BLaER1 (cell line): ENCODE results near the gene PCAT7.
A peak's percentile ranks its signal among the peaks of the same experiment; 100 is the strongest.
"Not testable (repeated sequence)": the region's sequence is repeated elsewhere in the genome, so short reads cannot be mapped to it uniquely, and the experiment has no call there.

Experiments
- H3K27ac ChIP-seq: shearing (Covaris generic); formaldehyde crosslinking; 2 replicates; pipeline ENCODE4 v1.8.1; 2022
- H3K27me3 ChIP-seq: shearing (Covaris generic); formaldehyde crosslinking; 2 replicates; pipeline ENCODE4 v1.8.1; 2022
- H3K36me3 ChIP-seq: shearing (Covaris generic); formaldehyde crosslinking; 2 replicates; pipeline ENCODE4 v1.8.1; 2022
- H3K4me1 ChIP-seq: shearing (Covaris generic); formaldehyde crosslinking; 2 replicates; pipeline ENCODE4 v1.8.1; 2022
- H3K4me2 ChIP-seq: shearing (Covaris generic); formaldehyde crosslinking; 2 replicates; pipeline ENCODE4 v1.8.1; 2022
- H3K4me3 ChIP-seq: shearing (Covaris generic); formaldehyde crosslinking; 2 replicates; pipeline ENCODE4 v1.8.1; 2022
- H3K9ac ChIP-seq: shearing (Covaris generic); formaldehyde crosslinking; 2 replicates; pipeline ENCODE4 v1.8.1; 2022
- H3K9me3 ChIP-seq: shearing (Covaris generic); formaldehyde crosslinking; 2 replicates; pipeline ENCODE4 v1.8.1; 2022
- H4K20me1 ChIP-seq: shearing (Covaris generic); formaldehyde crosslinking; 2 replicates; pipeline ENCODE4 v1.8.1; 2022
- Cebpa-rat ChIP-seq: shearing (Covaris generic); IDR thresholded peaks from 2 replicates; pipeline ENCODE4 v1.8.1; 2022

PCAT7 gene

DNA sequence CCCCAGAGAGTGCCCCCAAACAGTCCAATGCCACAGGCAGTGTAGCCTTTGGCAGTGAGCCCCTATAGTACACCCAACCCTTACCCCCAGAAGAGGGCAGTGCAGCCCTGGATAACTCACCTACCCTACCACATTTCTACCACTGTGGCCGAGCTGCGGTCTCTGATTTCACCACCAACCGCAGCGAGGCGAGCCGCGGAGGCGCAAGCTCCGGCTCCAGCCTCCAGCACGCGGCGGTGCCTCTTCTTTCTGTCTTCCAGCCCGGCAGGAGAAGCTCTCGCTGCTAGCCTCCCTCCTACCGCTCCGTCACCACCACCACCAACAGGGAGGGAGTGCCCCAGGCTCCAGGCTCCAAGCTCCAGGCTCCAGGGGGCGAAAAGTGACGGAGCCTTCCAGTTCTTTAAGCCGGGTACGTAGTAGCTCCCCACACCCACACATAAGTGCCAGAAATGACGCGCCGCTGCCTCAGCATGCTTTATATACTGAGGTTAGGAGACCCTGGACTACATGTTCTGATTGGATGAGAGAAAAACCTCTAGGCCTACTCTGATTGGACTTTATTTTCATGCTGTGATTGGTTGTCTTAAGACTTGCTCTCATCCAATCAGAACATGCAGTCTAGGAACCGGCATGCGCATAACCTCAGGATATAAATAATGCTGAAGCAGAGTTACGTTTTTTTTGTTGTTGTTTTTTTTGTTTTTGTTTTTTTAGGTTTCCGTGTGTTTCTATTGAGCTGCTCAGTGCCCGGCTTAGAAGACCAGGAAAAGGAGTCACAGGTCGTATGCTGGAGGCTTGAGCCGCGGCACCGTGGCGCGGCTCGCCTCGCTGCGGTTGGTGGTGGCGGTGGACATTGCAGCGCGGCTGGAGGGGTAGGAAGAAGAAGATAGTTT is at the start of gene PCAT7:
Gene PCAT7 (plus strand): TSS at position 645 of the 893 bp plus-strand sequence.
- H4K20me1 ChIP-seq = no peaks in the 10 kb centered on the region
- H3K4me2 ChIP-seq = no peak within 1 kb of the TSS
- H3K4me3 ChIP-seq = no peak within 1 kb of the TSS
- H3K9me3 ChIP-seq = no peaks in the 10 kb centered on the region
- no peak within 1 kb of the TSS for H3K9ac ChIP-seq
- no peak for TF ChIP-seq Cebpa-rat
- H3K27me3 ChIP-seq = no peaks in the 10 kb centered on the region
- H3K4me1 ChIP-seq = no peaks in the 10 kb centered on the region
- H3K27ac ChIP-seq = no peak within 1 kb of the TSS
- no peaks in the 10 kb centered on the region for H3K36me3 ChIP-seq

DNA sequence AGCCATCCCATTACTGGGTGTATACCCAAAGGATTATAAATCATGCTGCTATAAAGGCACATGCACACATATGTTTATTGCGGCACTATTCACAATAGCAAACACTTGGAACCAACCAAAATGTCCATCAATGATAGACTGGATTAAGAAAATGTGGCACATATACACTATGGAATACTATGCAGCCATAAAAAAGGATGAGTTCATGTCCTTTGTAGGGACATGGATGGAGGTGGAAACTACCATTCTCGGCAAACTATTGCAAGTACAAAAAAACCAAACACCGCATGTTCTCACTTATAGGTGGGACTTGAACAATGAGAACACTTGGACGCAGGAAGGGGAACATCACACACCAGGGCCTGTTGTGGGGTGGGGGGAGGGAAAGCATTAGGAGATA is 48.5 kb upstream of the PCAT7 start:
- not testable (repeated sequence) for H3K27ac ChIP-seq, H3K9me3 ChIP-seq, H3K4me1 ChIP-seq, H3K27me3 ChIP-seq, H3K9ac ChIP-seq, H3K4me3 ChIP-seq, H3K4me2 ChIP-seq, H4K20me1 ChIP-seq, H3K36me3 ChIP-seq

DNA sequence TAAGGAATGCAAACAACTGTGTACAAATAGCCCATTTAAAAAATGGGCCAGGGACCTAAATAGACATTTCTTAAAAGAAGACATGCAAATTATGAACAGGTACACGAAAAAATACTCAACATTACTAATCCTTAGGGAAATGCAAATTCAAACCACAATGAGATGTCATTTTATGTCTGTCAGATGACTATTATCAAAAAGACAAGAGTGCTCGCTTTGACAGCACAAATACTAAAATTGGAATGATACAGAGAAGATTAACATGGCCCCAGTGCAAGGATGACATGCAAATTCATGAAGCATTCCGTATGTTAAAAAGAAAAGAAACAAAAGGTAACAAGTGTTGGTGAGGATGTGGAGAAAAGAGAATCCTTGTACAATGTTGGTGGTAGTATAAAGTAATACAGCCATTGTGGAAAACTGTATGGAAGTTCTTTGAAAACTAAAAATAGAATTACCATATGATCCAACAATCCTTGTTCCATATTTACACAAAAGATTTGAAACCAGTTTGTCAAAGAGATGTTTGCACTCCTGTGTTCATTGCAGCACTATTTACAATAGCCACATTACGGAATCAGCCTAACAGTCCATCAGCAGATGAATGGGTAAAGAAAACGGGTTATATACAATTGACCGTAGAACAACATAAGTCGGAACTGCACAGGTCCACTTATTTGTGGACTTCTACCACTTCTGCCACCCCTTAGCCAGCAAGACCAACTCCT is 47.2 kb upstream of the PCAT7 start:
- no peak overlapping the region for H3K4me2 ChIP-seq

DNA sequence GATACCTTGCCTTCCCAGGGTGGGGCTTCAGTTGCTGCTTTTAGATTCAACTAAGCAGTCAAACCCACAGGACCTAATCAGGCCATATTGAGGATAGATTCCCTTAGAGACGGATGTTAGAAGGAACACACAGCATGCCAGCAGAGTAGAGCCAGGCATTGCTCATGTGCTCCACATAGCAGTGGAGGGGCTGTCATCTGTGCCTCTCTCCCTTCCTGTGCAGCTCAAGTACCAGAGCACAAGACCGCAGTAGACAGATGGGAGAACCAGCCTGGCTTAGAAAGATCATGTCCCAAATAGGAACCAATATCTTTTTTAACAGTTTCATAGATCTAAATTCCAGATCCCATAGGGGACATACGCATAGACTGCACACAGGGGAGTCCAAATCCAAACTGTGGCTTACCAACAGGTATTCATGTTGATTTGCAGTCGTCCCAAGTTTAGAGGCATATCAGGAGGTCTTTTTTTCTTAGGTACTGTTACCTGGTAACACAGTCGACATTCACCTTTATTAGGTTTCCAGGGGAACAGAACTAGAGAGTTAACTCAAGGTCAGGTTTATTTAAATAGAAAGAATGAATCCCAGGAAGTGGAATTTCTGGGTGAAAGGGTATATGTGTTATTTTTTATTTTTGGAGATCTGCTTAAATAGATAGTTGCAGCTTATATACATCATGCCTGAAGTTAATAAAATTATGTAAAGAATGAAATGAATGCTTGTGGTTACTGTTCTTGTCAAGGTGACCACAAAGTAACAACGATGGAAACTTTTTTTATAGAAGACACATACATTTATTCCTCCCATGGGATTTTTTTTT is 43.5 kb upstream of the PCAT7 start:
- no peaks in the 10 kb centered on the region for H3K27me3 ChIP-seq
- no peaks in the 10 kb centered on the region for H3K9me3 ChIP-seq
- no peak overlapping the region for H3K4me3 ChIP-seq
- H3K4me1 ChIP-seq = peaks cover 21% of the 10 kb centered on the region
- no peaks in the 10 kb centered on the region for H4K20me1 ChIP-seq
- peak overlapping the region; percentile 31 for H3K4me2 ChIP-seq
- H3K36me3 ChIP-seq = no peaks in the 10 kb centered on the region
- no peak for TF ChIP-seq Cebpa-rat
- no peak overlapping the region for H3K27ac ChIP-seq
- H3K9ac ChIP-seq = no peak overlapping the region

More for the DNA sequence above, 47.2 kb upstream of the PCAT7 start:
- Histone ChIP-seq H4K20me1 (no peaks in the 10 kb centered on the region), H3K9ac (no peak overlapping the region), H3K36me3 (no peaks in the 10 kb centered on the region), H3K9me3 (no peaks in the 10 kb centered on the region), H3K27ac (no peak overlapping the region), H3K4me1 (peaks cover 21% of the 10 kb centered on the region), H3K4me3 (no peak overlapping the region), H3K27me3 (no peaks in the 10 kb centered on the region)
- TF ChIP-seq Cebpa-rat = no peak

DNA sequence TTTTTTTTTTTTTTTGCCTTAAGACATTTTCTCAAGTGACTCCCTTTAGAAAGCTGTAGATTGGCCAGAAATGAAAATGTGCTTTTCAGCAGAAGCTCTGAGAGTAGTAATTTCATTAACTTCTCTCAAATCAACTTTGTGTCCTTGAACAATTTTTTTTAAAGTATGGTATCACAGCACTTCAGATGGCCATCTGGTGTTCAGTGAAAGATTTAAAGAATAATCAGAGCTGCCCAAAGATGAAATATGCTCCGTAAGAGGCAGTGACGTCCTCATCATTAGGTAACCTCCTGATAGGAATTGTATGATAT is 43.0 kb upstream of the PCAT7 start:
- H3K4me1 ChIP-seq = peaks cover 21% of the 10 kb centered on the region
- H3K9ac ChIP-seq = no peak overlapping the region
- peak overlapping the region; percentile 31; the same call in 1 of the 2 replicates for H3K4me2 ChIP-seq
- H3K4me3 ChIP-seq = no peak overlapping the region
- H3K27me3 ChIP-seq = no peaks in the 10 kb centered on the region
- no peak for TF ChIP-seq Cebpa-rat
- H3K36me3 ChIP-seq = no peaks in the 10 kb centered on the region
- H4K20me1 ChIP-seq = no peaks in the 10 kb centered on the region
- no peak overlapping the region for H3K27ac ChIP-seq
- H3K9me3 ChIP-seq = no peaks in the 10 kb centered on the region

DNA sequence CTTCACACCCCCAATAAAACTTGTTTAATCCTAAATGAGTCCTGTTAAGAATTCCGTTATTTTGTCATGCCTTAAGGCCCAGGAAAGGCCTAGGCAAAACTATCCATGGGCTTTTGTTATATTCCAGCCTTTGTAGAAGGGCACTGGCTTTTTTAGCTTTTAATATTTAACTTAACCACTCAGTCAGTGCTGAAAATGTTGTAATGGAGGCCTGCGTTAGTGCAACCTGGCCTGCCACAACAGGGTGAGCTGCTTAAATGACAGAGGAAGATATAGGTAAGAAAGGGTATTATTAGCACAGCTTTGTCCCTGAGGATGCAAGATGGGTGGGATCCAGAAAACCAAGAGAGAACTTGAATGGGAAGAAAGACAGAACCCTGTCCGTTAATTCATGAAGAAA is 40.2 kb upstream of the PCAT7 start:
- Histone ChIP-seq H3K27ac (no peak overlapping the region), H3K4me3 (no peak overlapping the region), H4K20me1 (no peaks in the 10 kb centered on the region), H3K9ac (no peak overlapping the region), H3K4me1 (peaks cover 21% of the 10 kb centered on the region), H3K4me2 (no peak overlapping the region), H3K36me3 (no peaks in the 10 kb centered on the region), H3K9me3 (no peaks in the 10 kb centered on the region), H3K27me3 (no peaks in the 10 kb centered on the region)
- TF ChIP-seq Cebpa-rat = no peak

DNA sequence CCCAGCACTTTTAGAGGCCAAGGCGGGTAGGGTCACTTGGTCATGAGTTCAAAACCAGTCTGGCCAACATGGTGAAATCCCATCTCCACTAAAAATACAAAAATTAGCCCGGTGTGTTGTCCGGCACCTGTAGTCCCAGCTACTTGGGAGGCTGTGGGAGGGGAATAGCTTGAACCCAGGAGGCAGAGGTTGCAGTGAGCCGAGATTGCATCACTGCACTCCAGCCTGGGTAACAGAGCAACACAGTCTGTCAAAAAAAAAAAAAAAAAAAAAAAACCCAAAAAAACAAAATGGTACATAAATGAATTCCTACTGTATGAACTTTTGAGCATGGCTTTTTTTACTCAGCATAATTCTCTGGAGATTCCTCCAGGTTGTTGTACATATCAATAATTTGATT is 37.6 kb upstream of the PCAT7 start:
- Histone ChIP-seq H3K4me2 (no peak overlapping the region), H3K9me3 (no peaks in the 10 kb centered on the region), H3K9ac (no peak overlapping the region), H3K4me1 (peaks cover 3% of the 10 kb centered on the region), H3K27me3 (no peaks in the 10 kb centered on the region), H3K36me3 (no peaks in the 10 kb centered on the region), H3K27ac (no peak overlapping the region), H3K4me3 (no peak overlapping the region), H4K20me1 (no peaks in the 10 kb centered on the region)
- TF ChIP-seq Cebpa-rat = no peak

DNA sequence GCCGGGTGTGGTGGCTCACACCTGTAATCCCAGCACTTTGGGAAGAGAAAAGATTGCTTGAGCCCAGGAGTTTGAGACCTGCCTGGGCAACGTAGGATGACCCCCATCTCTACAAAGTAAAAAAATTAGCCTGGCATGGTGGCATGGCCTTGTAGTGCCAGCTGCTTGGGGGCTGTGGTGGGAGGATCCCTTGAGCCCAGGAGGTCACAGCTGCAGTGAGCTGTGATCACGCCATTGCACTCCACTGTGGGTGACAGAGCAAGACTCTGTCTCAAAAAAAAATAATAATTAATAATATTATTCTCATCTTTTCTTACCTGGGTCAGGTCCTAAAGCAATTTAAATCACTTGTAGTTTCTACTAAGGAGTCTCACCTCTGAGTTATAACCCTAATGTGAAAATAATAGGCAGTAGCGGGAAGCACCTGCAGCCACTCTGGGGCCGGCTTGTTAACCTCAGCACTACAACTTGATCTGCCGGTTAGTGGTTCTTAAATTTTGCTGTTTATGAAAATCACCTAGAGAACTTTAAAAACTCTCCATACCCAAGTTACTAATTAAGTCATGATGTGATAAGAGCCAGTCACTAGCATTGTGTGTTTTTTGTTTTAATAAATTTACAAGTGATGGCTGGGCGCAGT is 29.4 kb upstream of the PCAT7 start:
- H4K20me1 ChIP-seq = no peaks in the 10 kb centered on the region
- no peak overlapping the region for H3K9ac ChIP-seq
- H3K4me2 ChIP-seq = peak overlapping the region; percentile 6; the same call in 1 of the 2 replicates
- H3K9me3 ChIP-seq = no peaks in the 10 kb centered on the region
- TF ChIP-seq Cebpa-rat = no peak
- H3K36me3 ChIP-seq = no peaks in the 10 kb centered on the region
- H3K4me1 ChIP-seq = peaks cover 14% of the 10 kb centered on the region; the same call in 1 of the 2 replicates
- H3K27me3 ChIP-seq = no peaks in the 10 kb centered on the region
- no peak overlapping the region for H3K4me3 ChIP-seq
- H3K27ac ChIP-seq = no peak overlapping the region

DNA sequence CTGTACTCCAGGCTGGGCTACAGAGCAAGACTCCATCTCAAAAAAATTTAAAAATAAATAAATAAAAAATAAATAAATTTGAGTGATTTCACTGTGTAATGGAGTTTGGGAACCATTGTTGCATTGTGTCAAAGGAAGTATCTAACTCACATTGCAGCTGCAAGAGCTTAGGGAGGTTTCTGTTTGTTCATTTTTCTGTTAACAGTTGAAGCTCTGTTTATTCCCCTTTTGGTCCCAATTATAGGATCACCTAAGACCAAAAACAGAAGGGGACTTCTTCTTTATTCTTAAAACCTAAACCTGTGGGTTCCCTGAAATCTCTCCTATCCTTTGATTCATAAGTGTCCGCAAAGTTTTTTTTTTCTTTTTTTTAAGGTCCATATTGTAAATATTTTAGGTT is 28.6 kb upstream of the PCAT7 start:
- H3K4me3 ChIP-seq = no peak overlapping the region
- no peaks in the 10 kb centered on the region for H3K27me3 ChIP-seq
- no peaks in the 10 kb centered on the region for H3K9me3 ChIP-seq
- no peak overlapping the region for H3K27ac ChIP-seq
- no peaks in the 10 kb centered on the region for H4K20me1 ChIP-seq
- H3K36me3 ChIP-seq = no peaks in the 10 kb centered on the region
- no peak overlapping the region for H3K9ac ChIP-seq
- no peak for TF ChIP-seq Cebpa-rat
- H3K4me1 ChIP-seq = peaks cover 14% of the 10 kb centered on the region; the same call in 1 of the 2 replicates
- H3K4me2 ChIP-seq = peak overlapping the region; percentile 6; the same call in 1 of the 2 replicates
